HG02610 (cell line): Measurements from ENCODE around the gene PHF21A.

ENCODE experiments used
- ATAC-seq: cut with Tn5 transposase; IDR thresholded peaks from one replicate; pipeline ENCODE4 v1.9.1; 2021; ENCODE audit warnings: mild to moderate bottlenecking, moderate library complexity; ENCODE audit not compliant: unreplicated experiment

Gene PHF21A

GRCh38 chr11:45887587-45887986, 233.7 kb downstream of the PHF21A start:
- no peak for ATAC-seq

- no peak for ATAC-seq
Observed at GRCh38 chr11:45886816-45887520, 234.3 kb downstream of the PHF21A start.

- no peak for ATAC-seq
Observed at GRCh38 chr11:45885921-45886721, 235.1 kb downstream of the PHF21A start.

GRCh38 chr11:45885274-45885920, 235.9 kb downstream of the PHF21A start, which contains the start of gene MAPK8IP1:
Gene MAPK8IP1 (plus strand): TSS chr11:45885651. CDS start chr11:45885821, 170 bp downstream.
- peak; percentile 61 for ATAC-seq

- ATAC-seq = no peak
Observed at GRCh38 chr11:45884596-45885185, 236.6 kb downstream of the PHF21A start.
